Measurements from ENCODE around the gene SLC17A9. TPM values are rescaled to one million over a fixed set of nuclear protein-coding genes. Genes with fewer than 3 reads are reported as not detected.

SLC17A9 gene
- total and polyA plus RNA-seq, 2 experiments from 2014 or later: 32.0 to 39.3 TPM

GRCh38 chr20:62935204-62935967 lies 17.1 kb upstream of the SLC17A9 start:
- H3K4me1 Mint-ChIP-seq: peaks cover 29% of the 10 kb centered on the region

GRCh38 chr20:62935968-62936585 lies 16.4 kb upstream of the SLC17A9 start:
- Histone ChIP-seq H4K20me1 (replicated peaks; ENCODE audit: insufficient read depth) (peaks cover 63% of the 10 kb centered on the region), H3K4me2 (peak overlapping the region; percentile 97), H2AFZ (no peak overlapping the region), H3K36me3 (ENCODE audit: insufficient read depth) (peaks cover 26% of the 10 kb centered on the region), H3K4me1 (ENCODE audit: insufficient read depth) (peaks cover 73% of the 10 kb centered on the region), H3K27ac (ENCODE audit: low read depth) (peak overlapping the region; percentile 94), H3K4me3 (peak overlapping the region; percentile 100), H3K79me2 (replicated peaks; ENCODE audit: insufficient read depth) (peaks cover 95% of the 10 kb centered on the region), H3K27me3 (ENCODE audit: insufficient read depth) (no peaks in the 10 kb centered on the region), H3F3A (replicated peaks; ENCODE audit: low read depth) (peaks cover 48% of the 10 kb centered on the region), H3K9me2 (ENCODE audit: insufficient read depth) (no peaks in the 10 kb centered on the region)
- Mint-ChIP-seq H3K9me3 (peaks cover 3% of the 10 kb centered on the region; the same call in 1 of the 3 replicates), H3K27ac (no peak overlapping the region), H3K4me3 (no peak overlapping the region), H3K27me3 (ENCODE audit: insufficient read depth, low read depth, poor library complexity) (peaks cover 11% of the 10 kb centered on the region), H3K4me1 (peaks cover 23% of the 10 kb centered on the region), H3K36me3 (ENCODE audit: low read depth) (peaks cover 15% of the 10 kb centered on the region)
- ATAC-seq (no peak), DNase-seq (ENCODE audit: low spot score) (no peak)
- TF ChIP-seq NANOG (IDR thresholded peaks at IDR 0.05; ENCODE audit: borderline replicate concordance): no peak
- TF ChIP-seq CREB1 (CRISPR knock-in tag; IDR thresholded peaks at IDR 0.05; ENCODE audit: low read depth): no peak
- TF ChIP-seq JUNB (IDR thresholded peaks at IDR 0.05; ENCODE audit: unreplicated experiment): no peak
- TF ChIP-seq ZNF331 (CRISPR knock-in tag; IDR thresholded peaks at IDR 0.05; ENCODE audit: low read depth): no peak
- TF ChIP-seq EZH2phosphoT487 (IDR thresholded peaks at IDR 0.05; ENCODE audit: unreplicated experiment): no peak
- TF ChIP-seq POLR2AphosphoS5 (IDR thresholded peaks at IDR 0.05; ENCODE audit: low read depth): no peak
- TF ChIP-seq STAT1 (IDR thresholded peaks at IDR 0.05; ENCODE audit: unreplicated experiment): no peak
- no peak for TF ChIP-seq ZNF462 (CRISPR knock-in tag; IDR thresholded peaks at IDR 0.05)
- TF ChIP-seq REST (IDR thresholded peaks at IDR 0.05; ENCODE audit: unreplicated experiment): no peak
- no peak for TF ChIP-seq EZH2 (IDR thresholded peaks at IDR 0.05; ENCODE audit: low read depth, unreplicated experiment)

More at GRCh38 chr20:62935204-62935967, 17.1 kb upstream of the SLC17A9 start:
- Histone ChIP-seq H3K27me3 (ENCODE audit: insufficient read depth) (no peaks in the 10 kb centered on the region), H3F3A (replicated peaks; ENCODE audit: low read depth) (peaks cover 47% of the 10 kb centered on the region), H3K79me2 (replicated peaks; ENCODE audit: insufficient read depth) (peaks cover 95% of the 10 kb centered on the region), H3K36me3 (ENCODE audit: insufficient read depth) (peaks cover 26% of the 10 kb centered on the region), H4K20me1 (replicated peaks; ENCODE audit: insufficient read depth) (peaks cover 57% of the 10 kb centered on the region), H2AFZ (no peak overlapping the region), H3K9me2 (ENCODE audit: insufficient read depth) (no peaks in the 10 kb centered on the region), H3K27ac (ENCODE audit: low read depth) (peak overlapping the region; percentile 94), H3K4me3 (peak overlapping the region; percentile 100), H3K4me2 (peak overlapping the region; percentile 97), H3K4me1 (ENCODE audit: insufficient read depth) (peaks cover 74% of the 10 kb centered on the region)
- TF ChIP-seq EZH2 (IDR thresholded peaks at IDR 0.05; ENCODE audit: low read depth, unreplicated experiment) (no peak), NANOG (IDR thresholded peaks at IDR 0.05; ENCODE audit: borderline replicate concordance) (no peak), EZH2phosphoT487 (IDR thresholded peaks at IDR 0.05; ENCODE audit: unreplicated experiment) (no peak)
- ATAC-seq (no peak), DNase-seq (ENCODE audit: low spot score) (no peak)
- H3K27ac Mint-ChIP-seq: no peak overlapping the region
- no peak overlapping the region for H3K4me3 Mint-ChIP-seq
- H3K9me3 Mint-ChIP-seq: peaks cover 3% of the 10 kb centered on the region; the same call in 1 of the 3 replicates
- H3K27me3 Mint-ChIP-seq (ENCODE audit: insufficient read depth, low read depth, poor library complexity): peaks cover 11% of the 10 kb centered on the region
- peaks cover 13% of the 10 kb centered on the region for H3K36me3 Mint-ChIP-seq (ENCODE audit: low read depth)
